ENCODE measurements around the gene CYP4V2.

DNA sequence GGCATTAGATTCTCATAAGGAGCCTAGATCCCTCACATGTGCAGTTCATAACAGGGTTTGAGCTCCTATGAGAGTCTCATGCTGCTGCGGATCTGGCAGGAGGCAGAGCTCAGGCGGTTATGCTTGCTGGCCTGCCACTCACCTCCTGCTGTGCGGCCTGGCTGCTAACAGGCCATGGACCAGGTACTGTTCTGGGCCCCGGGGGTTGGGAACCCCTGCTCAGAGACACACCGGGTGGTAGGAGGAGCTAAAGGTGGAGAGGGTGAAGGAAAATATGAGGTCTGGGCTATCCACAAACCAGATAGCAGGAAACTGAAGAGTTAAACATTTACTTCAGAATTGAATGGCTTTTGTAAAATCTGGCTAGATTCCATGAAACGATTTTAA lies 68.7 kb downstream of the CYP4V2 start:
- TF ChIP-seq, protein P1, sequence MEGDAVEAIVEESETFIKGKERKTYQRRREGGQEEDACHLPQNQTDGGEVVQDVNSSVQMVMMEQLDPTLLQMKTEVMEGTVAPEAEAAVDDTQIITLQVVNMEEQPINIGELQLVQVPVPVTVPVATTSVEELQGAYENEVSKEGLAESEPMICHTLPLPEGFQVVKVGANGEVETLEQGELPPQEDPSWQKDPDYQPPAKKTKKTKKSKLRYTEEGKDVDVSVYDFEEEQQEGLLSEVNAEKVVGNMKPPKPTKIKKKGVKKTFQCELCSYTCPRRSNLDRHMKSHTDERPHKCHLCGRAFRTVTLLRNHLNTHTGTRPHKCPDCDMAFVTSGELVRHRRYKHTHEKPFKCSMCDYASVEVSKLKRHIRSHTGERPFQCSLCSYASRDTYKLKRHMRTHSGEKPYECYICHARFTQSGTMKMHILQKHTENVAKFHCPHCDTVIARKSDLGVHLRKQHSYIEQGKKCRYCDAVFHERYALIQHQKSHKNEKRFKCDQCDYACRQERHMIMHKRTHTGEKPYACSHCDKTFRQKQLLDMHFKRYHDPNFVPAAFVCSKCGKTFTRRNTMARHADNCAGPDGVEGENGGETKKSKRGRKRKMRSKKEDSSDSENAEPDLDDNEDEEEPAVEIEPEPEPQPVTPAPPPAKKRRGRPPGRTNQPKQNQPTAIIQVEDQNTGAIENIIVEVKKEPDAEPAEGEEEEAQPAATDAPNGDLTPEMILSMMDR (IDR thresholded peaks at IDR 0.05; ENCODE audit: low read depth, low read length), result no peak
- TF ChIP-seq EZH2phosphoT487 (IDR thresholded peaks at IDR 0.05; ENCODE audit: low read depth), result no peak
